CD14-positive monocyte (primary cell): Measurements from ENCODE around the gene FBF1. TPM values are rescaled to one million over a fixed set of nuclear protein-coding genes. Genes with fewer than 3 reads are reported as not detected.

Source experiments
- DNase-seq, 3 donors: peaks; one replicate each; pipeline ENCODE4 v3.0.0-alpha.2; 2011 to 2022
- H2AFZ ChIP-seq: 2 replicates; pipeline ENCODE4 v1.6.0; 2012; ENCODE audit warnings: mild to moderate bottlenecking, low read depth, low read length, inconsistent platforms; ENCODE audit not compliant: insufficient read depth, poor library complexity, severe bottlenecking
- H3K27ac ChIP-seq, 2 donors: 1 replicate in 1 of 2; 2 replicates in 1 of 2; pipeline ENCODE4 v1.5.1; 2012 to 2013; ENCODE audit warnings: low read length in 2 of 2, control low read depth in 1 of 2, inconsistent platforms in 1 of 2, low read depth in 1 of 2, mild to moderate bottlenecking in 1 of 2
- H3K27me3 ChIP-seq, 2 donors: one replicate each; pipeline versions ENCODE4 v1.6.0 to v1.6.1; 2011 to 2013; ENCODE audit warnings: low read length in 2 of 2; ENCODE audit not compliant: control insufficient read depth in 2 of 2, insufficient read depth in 2 of 2
- H3K36me3 ChIP-seq, 2 donors: replicated peaks in 1 of 2; 1 replicate in 1 of 2; 2 replicates in 1 of 2; pipeline versions ENCODE4 v1.5.1 to v1.6.1; 2012 to 2013; ENCODE audit warnings: low read length in 2 of 2, control low read depth in 1 of 2, inconsistent platforms in 1 of 2, mild to moderate bottlenecking in 1 of 2; ENCODE audit not compliant: insufficient read depth in 2 of 2, control insufficient read depth in 1 of 2
- H3K4me1 ChIP-seq, 2 donors: 1 replicate in 1 of 2; 2 replicates in 1 of 2; pipeline versions ENCODE4 v1.5.1 to v1.6.1; 2012 to 2013; ENCODE audit warnings: low read length in 2 of 2, control low read depth in 1 of 2, inconsistent platforms in 1 of 2, mild to moderate bottlenecking in 1 of 2, moderate library complexity in 1 of 2; ENCODE audit not compliant: insufficient read depth in 2 of 2, control insufficient read depth in 1 of 2
- H3K4me2 ChIP-seq: replicated peaks from 2 replicates; pipeline ENCODE3; 2012; ENCODE audit warnings: low read length, moderate library complexity, mild to moderate bottlenecking; ENCODE audit not compliant: poor library complexity, severe bottlenecking; ENCODE audit errors: extremely low read depth
- H3K4me3 ChIP-seq, 3 experiments: fragments of 200-600 bp in 1 of 3; sonication (generic) in 1 of 3; replicated peaks in 1 of 3; 1 replicate in 2 of 3; 2 replicates in 1 of 3; pipeline ENCODE4 v1.5.1; 2011 to 2013; ENCODE audit warnings: low read length in 3 of 3, mild to moderate bottlenecking in 3 of 3, control low read depth in 2 of 3, low read depth in 2 of 3, inconsistent platforms in 1 of 3, moderate library complexity in 1 of 3
- H3K79me2 ChIP-seq: 2 replicates; pipeline ENCODE4 v1.6.0; 2012; ENCODE audit warnings: mild to moderate bottlenecking, control low read depth, inconsistent platforms, low read length, moderate library complexity; ENCODE audit not compliant: insufficient read depth
- H3K9ac ChIP-seq: 2 replicates; pipeline ENCODE4 v1.6.0; 2017; ENCODE audit warnings: low read length, mild to moderate bottlenecking; ENCODE audit not compliant: insufficient read depth, poor library complexity, severe bottlenecking
- H3K9me3 ChIP-seq, 2 donors: replicated peaks in 1 of 2; 1 replicate in 1 of 2; 2 replicates in 1 of 2; pipeline versions ENCODE4 v1.5.1 to v1.6.1; 2012 to 2013; ENCODE audit warnings: low read length in 2 of 2, control low read depth in 1 of 2; ENCODE audit not compliant: control insufficient read depth in 1 of 2, insufficient read depth in 1 of 2
- H4K20me1 ChIP-seq: 2 replicates; pipeline ENCODE4 v1.6.0; 2012; ENCODE audit warnings: mild to moderate bottlenecking, low read length, control low read depth, moderate library complexity; ENCODE audit not compliant: insufficient read depth
- H3K27ac Mint-ChIP-seq, 7 donors: one replicate each; pipeline ENCODE4 v1.8.0; 2020; ENCODE audit warnings: mild to moderate bottlenecking in 7 of 7, mixed read lengths in 7 of 7, moderate library complexity in 6 of 7, inconsistent platforms in 2 of 7
- H3K27me3 Mint-ChIP-seq, 3 donors: one replicate each; pipeline ENCODE4 v1.8.0; 2021 to 2022; ENCODE audit warnings: low read depth in 3 of 3, mild to moderate bottlenecking in 3 of 3, mixed read lengths in 3 of 3, moderate library complexity in 3 of 3, inconsistent platforms in 1 of 3
- H3K36me3 Mint-ChIP-seq, 2 donors: one replicate each; pipeline ENCODE4 v1.8.0; 2020; ENCODE audit warnings: mixed read lengths in 2 of 2, inconsistent platforms in 1 of 2, mild to moderate bottlenecking in 1 of 2
- H3K4me1 Mint-ChIP-seq: one replicate; pipeline ENCODE4 v1.8.0; 2020; ENCODE audit warnings: mild to moderate bottlenecking, mixed read lengths
- H3K4me3 Mint-ChIP-seq, 2 donors: one replicate each; pipeline ENCODE4 v1.8.0; 2020; ENCODE audit warnings: mild to moderate bottlenecking in 2 of 2, mixed read lengths in 2 of 2, moderate library complexity in 1 of 2
- H3K9me3 Mint-ChIP-seq, 7 donors: one replicate each; pipeline ENCODE4 v1.8.0; 2020 to 2022; ENCODE audit warnings: mixed read lengths in 7 of 7, mild to moderate bottlenecking in 6 of 7, moderate library complexity in 6 of 7, inconsistent platforms in 2 of 7
- CTCF ChIP-seq: fragments of 200-600 bp; IDR thresholded peaks from one replicate; pipeline ENCODE4 v1.8.0; 2022; ENCODE audit warnings: antibody characterized with exemption, mild to moderate bottlenecking
- WGBS: methylation state at CpG from one replicate; pipeline ENCODE4 v1.1.5; 2013; ENCODE audit warnings: missing lambda C conversion rate; ENCODE audit not compliant: insufficient coverage; 5-methylcytosine and 5-hydroxymethylcytosine counted together
- intact Hi-C, 2 donors: fragments of 100-400 bp; cut with micrococcal nuclease; formaldehyde crosslinking; loops; one replicate each; pipeline versions ENCODE4 v1.15.0 to v1.15.1; 2023
- polyA plus RNA-seq, 3 donors: library from polyadenylated mRNA; depleted of rRNA in 1 of 3; unstranded in 2 of 3; stranded (reverse) in 1 of 3; fragments of 300-500 nt in 2 of 3; fragments of >200 nt in 1 of 3; fragmentation: Illumina TruSeq in 2 of 3; gene quantifications; 1 replicate in 2 of 3; 2 replicates in 1 of 3; pipeline ENCODE4 v1.2.3, GENCODE V29; 2012 to 2021

Gene FBF1
- polyA plus RNA-seq, 3 donors = 0.32 to 4.4 (median 0.62) TPM

- 92% methylated on average over 5 of the region's 6 CpGs for WGBS
- Histone ChIP-seq H3K36me3 (no peaks in the 10 kb centered on the region), H3K4me1 (peaks cover 19 to 23% of the 10 kb centered on the region in 2 donors), H3K27ac (no peak overlapping the region), H3K4me2 (no peak overlapping the region), H3K27me3 (no peaks in the 10 kb centered on the region), H3K4me3 (no peak overlapping the region), H2AFZ (no peak overlapping the region), H4K20me1 (no peaks in the 10 kb centered on the region), H3K9ac (no peak overlapping the region), H3K79me2 (peaks cover 13% of the 10 kb centered on the region), H3K9me3 (no peaks in the 10 kb centered on the region)
- peaks cover 15% of the 10 kb centered on the region for H3K4me1 Mint-ChIP-seq
- no peak overlapping the region for H3K4me3 Mint-ChIP-seq
- no peak overlapping the region for H3K27ac Mint-ChIP-seq
- intact Hi-C loops = no loop called here
- H3K9me3 Mint-ChIP-seq = no peaks in the 10 kb centered on the region
- no peak for TF ChIP-seq CTCF
- no peak for DNase-seq
- peaks cover 0 to 3% (median 2%) of the 10 kb centered on the region in 3 donors for H3K27me3 Mint-ChIP-seq
- H3K36me3 Mint-ChIP-seq = no peaks in the 10 kb centered on the region
These were observed 32.6 kb downstream of the FBF1 start for GRCh38 chr17:75908201-75908600.

- Histone ChIP-seq H3K36me3 (peaks cover 10% of the 10 kb centered on the region in 2 donors), H2AFZ (peak overlapping the region; percentile 88), H3K27me3 (no peaks in the 10 kb centered on the region), H3K9me3 (no peaks in the 10 kb centered on the region), H3K27ac (no peak overlapping the region), H3K4me1 (peaks cover 19 to 23% of the 10 kb centered on the region in 2 donors), H3K9ac (no peak overlapping the region), H3K4me3 (no peak overlapping the region), H3K79me2 (peaks cover 13% of the 10 kb centered on the region), H4K20me1 (no peaks in the 10 kb centered on the region), H3K4me2 (peak overlapping the region; percentile 92)
- peaks cover 6 to 9% of the 10 kb centered on the region in 2 donors for H3K36me3 Mint-ChIP-seq
- TF ChIP-seq CTCF = no peak
- no peak for DNase-seq
- no peak overlapping the region for H3K4me3 Mint-ChIP-seq
- intact Hi-C loops = no loop called here
- H3K9me3 Mint-ChIP-seq = no peaks in the 10 kb centered on the region
- 85% methylated on average over 5 of the region's 10 CpGs for WGBS
- H3K4me1 Mint-ChIP-seq = peaks cover 15% of the 10 kb centered on the region
- H3K27me3 Mint-ChIP-seq = peaks cover 0 to 1% (median 0%) of the 10 kb centered on the region in 3 donors
- peak overlapping the region in 3 of 7 donors; percentile 21 to 42 (median 31) for H3K27ac Mint-ChIP-seq
These were observed 34.5 kb downstream of the FBF1 start for GRCh38 chr17:75906143-75906884.
